Retinal pigment epithelial cell (primary cell): Measurements from ENCODE around the gene SLC29A4.
"Not testable (repeated sequence)": the region's sequence is repeated elsewhere in the genome, so short reads cannot be mapped to it uniquely, and the experiment has no call there.

Source experiments
- DNase-seq: peaks from one replicate; pipeline ENCODE4 v3.0.0-alpha.2; 2010; ENCODE audit warnings: low read depth
- H3K4me3 ChIP-seq: 2 replicates; pipeline ENCODE4 v1.5.1; 2011; ENCODE audit warnings: mild to moderate bottlenecking, low read length, control low read depth, moderate library complexity
- TF ChIP-seq, protein P1 (sequence below): conservative IDR thresholded peaks from 2 replicates; pipeline ENCODE4 v1.5.1; 2011; ENCODE audit warnings: low read depth, low read length, control low read depth, inconsistent platforms

Gene SLC29A4

DNA sequence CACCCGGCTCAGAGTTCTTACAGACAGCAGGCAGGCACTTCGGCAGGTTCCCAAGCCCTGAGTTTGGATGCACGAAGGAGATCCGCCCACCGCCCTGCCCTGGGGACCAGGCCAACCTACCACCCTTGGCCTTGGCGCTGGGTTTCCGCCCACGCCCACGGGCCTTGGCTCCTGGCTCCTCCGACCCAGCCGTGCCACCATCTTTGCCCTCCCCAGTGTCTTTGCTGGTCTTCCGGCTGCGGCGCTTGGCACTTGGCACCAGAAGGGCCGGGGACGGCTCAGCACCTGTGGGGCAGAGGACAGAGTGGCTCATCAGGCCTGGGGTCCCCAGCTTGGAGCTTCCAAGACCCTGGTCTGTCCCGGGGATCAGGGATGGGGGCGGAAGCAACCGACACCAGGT lies 32.1 kb downstream of the SLC29A4 start:
- TF ChIP-seq, protein P1, sequence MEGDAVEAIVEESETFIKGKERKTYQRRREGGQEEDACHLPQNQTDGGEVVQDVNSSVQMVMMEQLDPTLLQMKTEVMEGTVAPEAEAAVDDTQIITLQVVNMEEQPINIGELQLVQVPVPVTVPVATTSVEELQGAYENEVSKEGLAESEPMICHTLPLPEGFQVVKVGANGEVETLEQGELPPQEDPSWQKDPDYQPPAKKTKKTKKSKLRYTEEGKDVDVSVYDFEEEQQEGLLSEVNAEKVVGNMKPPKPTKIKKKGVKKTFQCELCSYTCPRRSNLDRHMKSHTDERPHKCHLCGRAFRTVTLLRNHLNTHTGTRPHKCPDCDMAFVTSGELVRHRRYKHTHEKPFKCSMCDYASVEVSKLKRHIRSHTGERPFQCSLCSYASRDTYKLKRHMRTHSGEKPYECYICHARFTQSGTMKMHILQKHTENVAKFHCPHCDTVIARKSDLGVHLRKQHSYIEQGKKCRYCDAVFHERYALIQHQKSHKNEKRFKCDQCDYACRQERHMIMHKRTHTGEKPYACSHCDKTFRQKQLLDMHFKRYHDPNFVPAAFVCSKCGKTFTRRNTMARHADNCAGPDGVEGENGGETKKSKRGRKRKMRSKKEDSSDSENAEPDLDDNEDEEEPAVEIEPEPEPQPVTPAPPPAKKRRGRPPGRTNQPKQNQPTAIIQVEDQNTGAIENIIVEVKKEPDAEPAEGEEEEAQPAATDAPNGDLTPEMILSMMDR = no peak
- no peak overlapping the region for H3K4me3 ChIP-seq
- DNase-seq = no peak

DNA sequence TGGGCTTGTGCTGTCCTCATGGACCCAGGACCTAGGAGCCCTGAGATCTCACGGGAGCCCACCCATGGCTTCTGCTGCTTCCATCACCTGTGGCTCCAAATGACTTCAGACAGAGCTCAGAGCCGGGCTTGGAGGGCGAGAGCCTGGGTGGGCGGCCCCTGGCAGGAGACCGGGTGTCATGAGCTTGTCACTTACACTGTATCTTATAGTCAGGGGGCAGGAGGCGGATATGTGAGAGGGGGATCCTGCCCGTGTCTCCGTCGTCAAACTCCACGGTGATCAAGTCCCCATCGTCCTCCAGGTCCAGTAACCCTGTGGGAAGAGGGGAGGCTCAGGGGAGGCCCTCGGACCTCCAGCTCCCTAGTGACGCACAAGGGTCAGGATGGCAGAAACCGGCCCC lies 33.0 kb downstream of the SLC29A4 start:
- no peak for DNase-seq
- H3K4me3 ChIP-seq = no peak overlapping the region
- TF ChIP-seq, protein P1 = no peak

DNA sequence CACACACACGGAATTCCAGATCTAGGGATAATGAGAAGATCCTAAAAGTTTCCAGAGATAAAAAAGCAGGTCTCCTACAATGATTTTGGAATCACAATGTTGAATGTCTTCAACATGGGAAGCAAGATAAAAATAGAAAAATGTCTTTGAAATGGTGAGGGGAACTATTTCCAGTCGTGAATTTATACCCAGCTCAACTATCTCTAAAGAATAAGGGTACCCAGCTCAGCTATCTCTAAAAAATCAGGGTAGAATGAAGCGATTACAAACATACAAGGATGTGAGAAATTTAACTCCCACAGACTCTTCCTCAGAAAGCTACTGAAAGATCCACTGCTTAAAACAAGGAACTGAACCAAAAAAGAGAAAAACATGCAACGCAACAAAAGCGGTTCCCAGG lies 35.9 kb downstream of the SLC29A4 start:
- not testable (repeated sequence) for DNase-seq, H3K4me3 ChIP-seq

DNA sequence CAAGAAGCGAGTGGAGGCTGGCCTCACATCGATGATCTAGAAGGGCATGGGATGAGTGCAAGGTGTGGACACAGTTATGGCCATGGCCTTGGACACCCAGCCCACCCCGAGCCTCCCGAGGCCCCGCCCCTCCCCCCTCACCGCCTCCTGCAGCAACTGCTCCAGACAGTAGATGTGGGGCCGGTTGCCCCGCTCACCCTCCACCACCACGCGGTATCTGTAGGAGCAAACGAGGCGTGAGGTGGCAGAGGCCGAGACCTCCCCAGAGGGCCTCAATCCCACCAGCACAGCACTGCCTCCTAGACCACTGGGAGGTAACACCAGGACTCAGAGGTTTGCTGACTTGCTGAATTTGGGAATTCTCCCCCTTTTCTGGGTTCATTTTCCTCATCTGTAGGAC lies 37.6 kb downstream of the SLC29A4 start:
- no peak for DNase-seq
- TF ChIP-seq, protein P1 = no peak
- no peak overlapping the region for H3K4me3 ChIP-seq

DNA sequence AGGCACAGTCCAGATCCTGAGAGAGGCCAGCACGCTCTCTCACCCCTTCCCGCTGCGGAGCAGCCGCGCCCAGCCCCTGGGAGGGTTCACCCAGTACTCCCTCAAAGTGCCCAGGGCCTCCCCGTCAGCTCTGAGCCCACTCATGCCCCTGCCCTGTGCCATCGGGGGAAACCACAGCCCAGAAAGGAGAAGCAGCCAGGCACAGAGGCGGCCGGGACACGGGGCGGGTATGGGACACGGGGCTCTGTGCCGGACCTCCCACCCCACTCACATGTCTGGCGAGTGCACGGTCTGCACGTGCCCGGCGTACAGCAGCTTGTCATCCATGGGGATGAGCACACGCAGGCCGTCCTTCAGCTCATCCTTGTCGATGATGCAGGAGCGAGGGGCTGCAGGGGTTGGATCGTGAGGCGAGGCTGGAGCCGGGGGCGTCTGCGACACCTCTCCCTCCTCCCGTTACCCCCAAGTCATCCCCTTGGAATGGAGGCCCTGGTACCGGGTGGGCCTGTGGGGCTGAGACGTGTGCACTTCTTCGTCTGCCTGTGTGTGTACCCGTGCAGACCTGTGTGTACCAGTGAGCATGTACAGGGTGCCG lies 38.2 kb downstream of the SLC29A4 start:
- TF ChIP-seq, protein P1 = no peak
- no peak for DNase-seq
- H3K4me3 ChIP-seq = no peak overlapping the region

DNA sequence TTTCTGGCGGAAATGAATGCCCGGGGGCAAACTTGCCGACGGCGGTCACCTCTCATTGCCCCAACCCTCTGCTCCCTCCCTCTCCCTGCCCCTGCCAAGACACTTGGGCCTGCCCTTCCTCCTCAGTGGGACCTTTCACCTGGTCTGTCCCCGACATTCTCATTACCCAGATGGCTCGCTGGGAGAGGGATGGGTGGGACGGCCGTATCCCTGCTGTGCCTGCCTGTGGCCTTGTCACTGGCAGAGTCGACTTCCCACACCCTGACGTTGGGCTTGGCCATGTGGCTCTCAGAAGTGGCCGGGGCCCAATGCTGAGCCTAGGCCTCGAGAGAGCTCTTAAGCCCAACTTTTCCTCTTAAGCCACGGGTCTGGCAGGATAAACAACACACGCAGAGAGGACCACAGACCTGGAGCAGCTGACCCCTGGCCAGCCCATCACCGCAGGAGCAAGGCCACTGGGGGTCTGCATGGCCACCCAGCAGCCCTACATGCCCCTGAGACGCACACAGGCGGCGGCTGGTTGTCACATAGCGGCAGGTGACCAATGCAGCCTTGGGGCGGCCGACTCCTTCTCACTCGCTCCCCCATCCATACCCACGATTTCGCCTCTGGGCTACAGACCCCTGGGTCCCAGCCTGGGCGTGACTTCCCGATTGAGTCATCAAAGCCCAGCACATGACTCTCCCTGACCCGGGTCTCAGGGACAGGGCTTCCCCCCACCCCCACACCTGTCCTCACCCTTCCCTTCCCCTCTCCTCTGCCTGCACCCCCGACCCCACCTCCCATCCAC lies 40.1 kb downstream of the SLC29A4 start:
- no peak for DNase-seq
- no peak overlapping the region for H3K4me3 ChIP-seq
- TF ChIP-seq, protein P1 = no peak

DNA sequence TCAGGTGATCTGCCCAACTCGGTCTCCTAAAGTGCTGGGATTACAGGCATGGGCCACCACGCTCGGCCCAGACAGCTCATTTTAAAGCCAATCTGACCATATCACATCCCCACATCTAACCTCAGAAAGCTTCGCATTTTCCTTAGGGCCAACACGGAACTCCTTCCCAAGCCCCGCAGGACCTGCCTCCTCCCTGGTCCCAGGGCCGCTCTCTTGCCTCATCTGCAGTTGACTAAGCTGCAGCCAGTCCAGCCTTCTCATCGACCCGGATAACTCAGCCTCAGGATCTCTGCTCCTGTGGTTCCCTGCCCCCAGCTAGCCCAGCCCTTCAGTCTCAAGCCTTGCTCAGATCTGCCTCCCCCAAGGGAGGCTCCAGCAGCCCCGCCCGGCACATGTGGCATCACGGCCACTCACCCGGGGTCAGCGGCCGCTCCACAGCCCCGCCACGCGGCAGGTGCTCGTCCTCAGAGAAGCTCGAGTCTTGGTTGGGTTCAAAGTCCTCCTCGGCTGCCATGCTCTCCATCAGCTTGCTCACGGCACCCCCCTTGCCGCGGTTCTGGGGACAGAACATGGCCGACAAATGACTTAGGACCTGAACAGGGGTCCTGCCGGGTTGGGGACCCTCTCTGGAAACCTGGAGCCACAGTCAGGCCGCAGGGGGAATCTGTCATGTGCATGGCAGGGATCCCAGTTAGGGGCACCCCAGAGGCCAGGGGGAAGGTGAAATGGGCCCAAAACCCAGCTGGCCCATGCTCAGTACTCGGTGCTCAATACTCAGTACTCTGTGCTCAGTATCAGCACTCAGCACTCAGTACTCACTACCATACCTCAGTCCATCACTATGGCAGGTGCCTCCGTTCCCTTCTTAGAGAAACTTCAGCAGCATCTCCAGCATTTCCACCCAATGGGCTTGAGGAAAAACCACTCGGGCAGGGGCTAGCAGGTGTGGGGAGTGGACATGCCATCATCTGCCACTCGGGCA lies 41.3 kb downstream of the SLC29A4 start:
- H3K4me3 ChIP-seq, DNase-seq: not testable (repeated sequence)
